ENCODE results near the gene CACNA2D3. TPM values are rescaled to one million over a fixed set of nuclear protein-coding genes. Genes with fewer than 3 reads are reported as not detected.

Gene CACNA2D3
- total RNA-seq, 4 donors from 2014 or later: 0.27 to 1.5 (median 0.79) TPM

GRCh38 chr3:54313418-54313817, 191.1 kb downstream of the CACNA2D3 start:
- intact Hi-C loops (cut with DNase I; ENCODE audit: low total_unique reads): no loop called here
- TF ChIP-seq POLR2A (IDR thresholded peaks at IDR 0.05): no peak
- TF ChIP-seq, protein P1, sequence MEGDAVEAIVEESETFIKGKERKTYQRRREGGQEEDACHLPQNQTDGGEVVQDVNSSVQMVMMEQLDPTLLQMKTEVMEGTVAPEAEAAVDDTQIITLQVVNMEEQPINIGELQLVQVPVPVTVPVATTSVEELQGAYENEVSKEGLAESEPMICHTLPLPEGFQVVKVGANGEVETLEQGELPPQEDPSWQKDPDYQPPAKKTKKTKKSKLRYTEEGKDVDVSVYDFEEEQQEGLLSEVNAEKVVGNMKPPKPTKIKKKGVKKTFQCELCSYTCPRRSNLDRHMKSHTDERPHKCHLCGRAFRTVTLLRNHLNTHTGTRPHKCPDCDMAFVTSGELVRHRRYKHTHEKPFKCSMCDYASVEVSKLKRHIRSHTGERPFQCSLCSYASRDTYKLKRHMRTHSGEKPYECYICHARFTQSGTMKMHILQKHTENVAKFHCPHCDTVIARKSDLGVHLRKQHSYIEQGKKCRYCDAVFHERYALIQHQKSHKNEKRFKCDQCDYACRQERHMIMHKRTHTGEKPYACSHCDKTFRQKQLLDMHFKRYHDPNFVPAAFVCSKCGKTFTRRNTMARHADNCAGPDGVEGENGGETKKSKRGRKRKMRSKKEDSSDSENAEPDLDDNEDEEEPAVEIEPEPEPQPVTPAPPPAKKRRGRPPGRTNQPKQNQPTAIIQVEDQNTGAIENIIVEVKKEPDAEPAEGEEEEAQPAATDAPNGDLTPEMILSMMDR (IDR thresholded peaks at IDR 0.05): no peak
- H3K4me3 ChIP-seq (ENCODE audit: low read depth, poor library complexity, severe bottlenecking): no peak overlapping the region
- no peak for DNase-seq (ENCODE audit: low spot score in 2 of 2)
- 83 to 84% methylated on average over 5 of the region's 5 CpGs for WGBS, 2 donors

- DNase-seq (ENCODE audit: low spot score in 2 of 2): no peak
- H3K4me3 ChIP-seq (ENCODE audit: low read depth, poor library complexity, severe bottlenecking): no peak overlapping the region
- TF ChIP-seq POLR2A (IDR thresholded peaks at IDR 0.05): no peak
- TF ChIP-seq, protein P1 (IDR thresholded peaks at IDR 0.05): no peak
- 64 to 69% methylated on average over 5 of the region's 5 CpGs for WGBS, 2 donors
- intact Hi-C loops (cut with DNase I; ENCODE audit: low total_unique reads): no loop called here
These were observed 199.2 kb downstream of the CACNA2D3 start for GRCh38 chr3:54321520-54321919.

DNA sequence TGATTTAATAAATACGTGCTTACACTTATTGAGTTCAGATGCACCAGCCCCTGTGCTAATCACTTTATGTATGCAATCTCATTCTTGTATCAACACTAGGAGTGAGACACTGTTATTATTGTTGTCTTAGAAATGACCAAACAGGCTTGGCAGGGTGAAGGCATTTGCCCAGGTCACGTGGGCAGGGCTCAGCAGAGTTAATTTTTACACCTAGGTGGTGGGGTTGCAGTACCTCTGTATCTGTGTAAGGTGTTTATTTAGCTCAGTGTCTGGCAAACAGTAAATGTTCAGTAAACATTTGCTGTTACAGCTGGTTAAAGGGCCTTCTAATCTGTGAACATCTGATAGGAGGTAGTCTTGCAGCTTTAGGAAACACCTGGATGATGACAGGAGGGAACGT, 200.0 kb downstream of the CACNA2D3 start:
- DNase-seq (ENCODE audit: low spot score in 2 of 2): no peak

GRCh38 chr3:54324103-54324502, 201.8 kb downstream of the CACNA2D3 start:
- intact Hi-C loops (cut with DNase I; ENCODE audit: low total_unique reads): no loop called here
- 79 to 86% methylated on average over 2 of the region's 2 CpGs for WGBS, 2 donors
- no peak overlapping the region for H3K4me3 ChIP-seq (ENCODE audit: low read depth, poor library complexity, severe bottlenecking)
- no peak for DNase-seq (ENCODE audit: low spot score in 2 of 2)
- TF ChIP-seq, protein P1 (IDR thresholded peaks at IDR 0.05): no peak
- no peak for TF ChIP-seq POLR2A (IDR thresholded peaks at IDR 0.05)

More for the DNA sequence above, 200.0 kb downstream of the CACNA2D3 start:
- TF ChIP-seq, protein P1 (IDR thresholded peaks at IDR 0.05): no peak
- no peak for TF ChIP-seq POLR2A (IDR thresholded peaks at IDR 0.05)
- intact Hi-C loops (cut with DNase I; ENCODE audit: low total_unique reads): no loop called here
- WGBS, 2 donors: 69 to 72% methylated on average over 3 of the region's 3 CpGs
- no peak overlapping the region for H3K4me3 ChIP-seq (ENCODE audit: low read depth, poor library complexity, severe bottlenecking)

GRCh38 chr3:54326951-54327350, 204.6 kb downstream of the CACNA2D3 start:
- intact Hi-C loops (cut with DNase I; ENCODE audit: low total_unique reads): no loop called here
- no peak overlapping the region for H3K4me3 ChIP-seq (ENCODE audit: low read depth, poor library complexity, severe bottlenecking)
- WGBS, 2 donors: 78 to 82% methylated on average over 7 of the region's 7 CpGs
- no peak for DNase-seq (ENCODE audit: low spot score in 2 of 2)
- no peak for TF ChIP-seq POLR2A (IDR thresholded peaks at IDR 0.05)
- TF ChIP-seq, protein P1 (IDR thresholded peaks at IDR 0.05): no peak

GRCh38 chr3:54331341-54331740, 209.0 kb downstream of the CACNA2D3 start:
- H3K4me3 ChIP-seq (ENCODE audit: low read depth, poor library complexity, severe bottlenecking): no peak overlapping the region
- DNase-seq (ENCODE audit: low spot score in 2 of 2): no peak
- 83 to 84% methylated on average over 2 of the region's 2 CpGs for WGBS, 2 donors
- no peak for TF ChIP-seq POLR2A (IDR thresholded peaks at IDR 0.05)
- TF ChIP-seq, protein P1 (IDR thresholded peaks at IDR 0.05): no peak
- intact Hi-C loops (cut with DNase I; ENCODE audit: low total_unique reads): no loop called here

Data from lower leg skin (tissue), 4 donors.